BJ (cell line): ENCODE results near the gene DDX5. TPM values are rescaled to one million over a fixed set of nuclear protein-coding genes. Genes with fewer than 3 reads are reported as not detected.

Experiments used
- CTCF ChIA-PET: fragments of 350-600 bp; formaldehyde crosslinking; extraction: SDS; loops from one replicate; lab custom pipeline; 2021; ENCODE audit warnings: antibody characterized with exemption, inconsistent platforms; lab: Yijun Ruan, JAX
- POLR2A ChIA-PET: fragments of 300-600 bp; sonication (Branson Sonifier 250); formaldehyde crosslinking; extraction: SDS; loops from one replicate; lab custom pipeline; 2021; ENCODE audit warnings: antibody characterized with exemption; lab: Charles Lee
- DNase-seq: peaks from one replicate; pipeline ENCODE4 v3.0.0-alpha.2; 2011; ENCODE audit warnings: low read depth
- H3K27me3 ChIP-seq: 2 replicates; pipeline ENCODE4 v1.6.0; 2011; ENCODE audit warnings: low read length; ENCODE audit not compliant: control insufficient read depth, insufficient read depth
- H3K36me3 ChIP-seq: 2 replicates; pipeline ENCODE4 v1.5.1; 2011; ENCODE audit warnings: low read length; ENCODE audit not compliant: control insufficient read depth, insufficient read depth
- H3K4me3 ChIP-seq: 2 replicates; pipeline ENCODE4 v1.5.1; 2011; ENCODE audit warnings: low read depth, mild to moderate bottlenecking, control low read depth, low read length
- polyA plus RNA-seq: library from polyadenylated mRNA; depleted of rRNA; stranded (reverse); fragments of >200 nt; gene quantifications from 2 replicates; pipeline ENCODE4 v1.2.3, GENCODE V29; 2011
- TF ChIP-seq, protein P1 (sequence below): IDR thresholded peaks from 2 replicates; pipeline ENCODE4 v1.5.1; 2011; ENCODE audit warnings: low read depth, mild to moderate bottlenecking, control low read depth, inconsistent platforms, low read length, moderate library complexity; ENCODE audit not compliant: insufficient read depth

Gene DDX5
- polyA plus RNA-seq, 1 experiment = 850 TPM

GRCh38 chr17:64503821-64504768 is 2.0 kb downstream of the DDX5 start:
- Histone ChIP-seq H3K4me3 (peak overlapping the region; percentile 99), H3K27me3 (no peaks in the 10 kb centered on the region), H3K36me3 (peaks cover 34% of the 10 kb centered on the region)
- DNase-seq = no peak
- ChIA-PET POLR2A (interaction anchor here (0.6 kb wide), 1 partner anchor 288 kb away, joined by 3 read pairs; no protein-coding TSS in a partner anchor), CTCF (interaction anchor here (0.7 to 7.5 kb wide), 4 partner anchors 12 to 638 kb away, joined by 3 to 33 read pairs (median 12); no protein-coding TSS in a partner anchor)
- TF ChIP-seq, protein P1, sequence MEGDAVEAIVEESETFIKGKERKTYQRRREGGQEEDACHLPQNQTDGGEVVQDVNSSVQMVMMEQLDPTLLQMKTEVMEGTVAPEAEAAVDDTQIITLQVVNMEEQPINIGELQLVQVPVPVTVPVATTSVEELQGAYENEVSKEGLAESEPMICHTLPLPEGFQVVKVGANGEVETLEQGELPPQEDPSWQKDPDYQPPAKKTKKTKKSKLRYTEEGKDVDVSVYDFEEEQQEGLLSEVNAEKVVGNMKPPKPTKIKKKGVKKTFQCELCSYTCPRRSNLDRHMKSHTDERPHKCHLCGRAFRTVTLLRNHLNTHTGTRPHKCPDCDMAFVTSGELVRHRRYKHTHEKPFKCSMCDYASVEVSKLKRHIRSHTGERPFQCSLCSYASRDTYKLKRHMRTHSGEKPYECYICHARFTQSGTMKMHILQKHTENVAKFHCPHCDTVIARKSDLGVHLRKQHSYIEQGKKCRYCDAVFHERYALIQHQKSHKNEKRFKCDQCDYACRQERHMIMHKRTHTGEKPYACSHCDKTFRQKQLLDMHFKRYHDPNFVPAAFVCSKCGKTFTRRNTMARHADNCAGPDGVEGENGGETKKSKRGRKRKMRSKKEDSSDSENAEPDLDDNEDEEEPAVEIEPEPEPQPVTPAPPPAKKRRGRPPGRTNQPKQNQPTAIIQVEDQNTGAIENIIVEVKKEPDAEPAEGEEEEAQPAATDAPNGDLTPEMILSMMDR = no peak

GRCh38 chr17:64503341-64503740 is 2.7 kb downstream of the DDX5 start:
- Histone ChIP-seq H3K36me3 (peaks cover 34% of the 10 kb centered on the region), H3K27me3 (no peaks in the 10 kb centered on the region), H3K4me3 (no peak overlapping the region)
- POLR2A ChIA-PET = no interaction called here
- no peak for DNase-seq
- TF ChIP-seq, protein P1 = no peak
- CTCF ChIA-PET = interaction anchor here (0.7 to 7.5 kb wide), 3 partner anchors 12 to 637 kb away, joined by 3 to 33 read pairs (median 4); no protein-coding TSS in a partner anchor

DNA sequence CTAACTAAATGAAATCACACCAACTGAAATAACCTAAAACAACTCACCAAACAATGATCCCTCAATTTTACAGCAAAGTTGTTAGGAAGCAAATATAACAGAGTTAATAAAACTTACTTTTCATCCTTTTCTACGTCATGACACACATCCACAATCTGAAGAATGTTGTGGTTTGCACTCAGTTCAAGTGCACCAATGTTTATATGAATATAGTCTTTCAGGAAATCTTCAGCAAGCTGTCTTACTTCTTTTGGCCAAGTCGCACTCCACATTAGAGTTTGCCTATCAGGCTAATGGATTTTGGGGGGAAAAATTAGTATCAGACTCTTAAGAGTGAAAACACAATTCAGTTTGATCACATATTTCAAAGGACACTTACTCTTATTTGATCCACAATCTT is 3.3 kb downstream of the DDX5 start:
- Histone ChIP-seq H3K27me3 (no peaks in the 10 kb centered on the region), H3K36me3 (peaks cover 35% of the 10 kb centered on the region), H3K4me3 (no peak overlapping the region)
- CTCF ChIA-PET = interaction anchor here (1.3 to 7.5 kb wide), 2 partner anchors 11 to 83 kb away, joined by 4 to 33 read pairs; no protein-coding TSS in a partner anchor
- POLR2A ChIA-PET = no interaction called here
- no peak for DNase-seq
- TF ChIP-seq, protein P1 = no peak

DNA sequence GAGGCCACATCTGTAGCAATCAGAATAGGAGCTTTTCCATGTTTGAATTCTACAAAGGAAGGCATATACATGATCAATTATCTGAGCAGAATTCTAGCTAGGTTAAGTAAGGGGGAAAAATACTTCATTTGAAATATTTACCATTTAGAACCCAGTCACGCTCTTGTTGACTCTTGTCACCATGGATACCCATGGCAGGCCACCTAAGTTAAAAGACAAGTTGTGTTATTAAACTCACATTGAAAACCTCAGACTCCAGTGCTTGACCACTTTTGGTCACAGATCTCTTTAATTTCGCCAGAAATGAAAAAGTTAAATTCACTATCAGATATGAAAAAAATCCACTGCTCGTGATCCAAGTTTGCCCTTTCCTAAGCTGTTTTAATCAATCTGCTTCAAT is 4.1 kb downstream of the DDX5 start:
- DNase-seq = no peak
- H3K4me3 ChIP-seq = no peak overlapping the region
- no peaks in the 10 kb centered on the region for H3K27me3 ChIP-seq
- POLR2A ChIA-PET = no interaction called here
- TF ChIP-seq, protein P1 = no peak
- CTCF ChIA-PET = interaction anchor here (1.3 to 7.5 kb wide), 2 partner anchors 10 to 82 kb away, joined by 4 to 33 read pairs; no protein-coding TSS in a partner anchor
- peaks cover 36% of the 10 kb centered on the region for H3K36me3 ChIP-seq
